Posterior vena cava (tissue), 2 donors: Measurements from ENCODE around the gene STK39. TPM values are rescaled to one million over a fixed set of nuclear protein-coding genes. Genes with fewer than 3 reads are reported as not detected.

Source experiments
- DNase-seq: peaks from one replicate; pipeline ENCODE4 v3.0.0-alpha.2; 2020; ENCODE audit warnings: low spot score
- intact Hi-C, 2 donors: fragments of 100-400 bp; cut with DNase I; formaldehyde crosslinking; loops; one replicate each; pipeline versions ENCODE4 v1.14.1 to v1.14.2; 2022 to 2023
- total RNA-seq, 2 donors: library from RNA; stranded (reverse); fragmentation: NEBNext Ultra II Directional; extraction: Animal tissue kit (Norgen Biotek cat#: 25700); gene quantifications; one replicate each; pipeline ENCODE4 v1.2.1, GENCODE V29; 2021
- donor health status: DM: yes; HTN: yes; CAD: no.
- donor health status: DM: yes; HTN: yes; CAD: no.

STK39 gene
- total RNA-seq, 2 donors from 2014 or later, result 16.3 to 20.2 TPM

GRCh38 chr2:168245074-168245825 lies 2.1 kb downstream of the STK39 start:
- no peak for DNase-seq
- intact Hi-C loops, result no loop called here

- intact Hi-C loops, result no loop called here
- no peak for DNase-seq
Measured at GRCh38 chr2:168244318-168244717, 3.1 kb downstream of the STK39 start.

- intact Hi-C loops, result no loop called here
- no peak for DNase-seq
Measured at GRCh38 chr2:168243061-168243460, 4.3 kb downstream of the STK39 start.

GRCh38 chr2:168241746-168242145 lies 5.6 kb downstream of the STK39 start:
- no peak for DNase-seq
- intact Hi-C loops, result no loop called here

DNA sequence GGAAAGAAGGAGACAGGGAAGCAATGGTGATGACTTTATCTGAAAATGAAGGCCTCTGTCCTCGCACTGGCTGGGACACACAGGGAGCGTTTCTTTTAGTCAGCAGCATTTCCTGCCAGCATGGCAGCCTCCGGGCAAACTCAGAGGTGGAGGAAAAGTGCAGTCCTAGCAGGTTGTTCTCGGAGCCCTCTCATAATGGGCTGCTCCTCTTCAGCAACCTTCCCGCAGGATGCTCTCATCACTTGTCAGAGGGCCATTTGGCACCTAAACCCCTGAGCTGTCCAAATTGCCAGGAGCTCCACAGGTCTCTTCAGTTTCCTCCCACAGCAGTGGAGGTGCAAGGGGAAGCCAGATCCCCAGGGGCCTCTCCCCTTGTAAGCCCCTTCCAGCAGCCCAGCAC lies 6.2 kb downstream of the STK39 start:
- no peak for DNase-seq
- intact Hi-C loops, result no loop called here

DNA sequence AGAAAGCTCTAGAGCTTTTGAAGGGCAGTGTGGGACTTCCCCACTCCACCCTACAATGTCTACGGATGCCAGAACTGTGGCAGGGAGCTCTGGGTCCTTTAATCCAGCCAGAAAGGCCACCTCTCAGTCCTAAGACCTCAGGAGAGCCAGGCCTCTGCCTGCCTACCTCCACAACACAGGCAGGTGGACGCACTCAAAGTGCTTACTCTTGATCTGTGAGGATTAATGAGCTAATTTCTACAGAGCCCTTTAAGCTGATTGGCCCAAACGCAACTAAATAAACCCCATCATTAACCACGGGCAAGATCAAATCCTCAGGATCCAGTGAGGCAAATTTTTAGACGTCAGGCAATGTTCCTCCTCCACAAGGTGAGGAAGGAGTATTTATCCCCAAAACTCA lies 8.1 kb downstream of the STK39 start:
- intact Hi-C loops, result no loop called here
- DNase-seq, result no peak

- DNase-seq, result no peak
- intact Hi-C loops, result no loop called here
Measured at GRCh38 chr2:168237741-168238140, 9.7 kb downstream of the STK39 start.

- intact Hi-C loops, result no loop called here
- DNase-seq, result no peak
Measured at GRCh38 chr2:168234407-168235085, 12.8 kb downstream of the STK39 start.

DNA sequence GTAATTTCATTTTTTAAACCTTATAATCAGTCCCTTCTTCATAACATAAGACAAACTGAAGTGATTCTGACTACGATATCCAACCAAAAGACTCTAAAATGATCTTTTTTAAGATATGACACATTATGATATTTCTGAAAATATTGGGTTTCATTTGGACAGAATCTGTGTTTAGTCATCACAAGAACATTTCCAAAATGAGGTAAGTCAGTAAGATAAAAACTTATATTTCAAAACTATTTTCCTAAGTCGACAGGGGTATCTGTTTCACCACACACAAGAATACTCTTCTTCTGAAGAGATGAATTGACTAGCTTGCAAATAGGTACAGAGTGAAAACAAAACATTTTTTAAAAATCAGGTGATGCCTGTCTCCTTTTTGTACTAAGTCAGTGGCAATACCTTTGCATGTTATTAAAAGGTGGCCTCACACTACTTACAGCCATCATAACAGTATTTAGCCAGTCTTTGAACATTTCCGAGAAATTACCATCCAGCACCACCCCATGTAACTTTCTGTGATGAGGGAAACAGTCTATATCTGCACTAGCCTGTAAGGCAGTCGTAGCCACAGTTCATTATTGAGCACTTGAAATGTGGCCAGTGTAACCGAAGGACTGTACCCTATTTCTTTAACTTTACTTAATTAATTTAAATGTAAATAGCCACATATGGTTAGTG lies 13.5 kb downstream of the STK39 start:
- intact Hi-C loops, result no loop called here

GRCh38 chr2:168233166-168233565 lies 14.2 kb downstream of the STK39 start:
- no peak for DNase-seq
- intact Hi-C loops, result no loop called here

More for the DNA sequence above, 13.5 kb downstream of the STK39 start:
- no peak for DNase-seq

- no peak for DNase-seq
- intact Hi-C loops, result no loop called here
Measured at GRCh38 chr2:168231609-168232241, 15.7 kb downstream of the STK39 start.

DNA sequence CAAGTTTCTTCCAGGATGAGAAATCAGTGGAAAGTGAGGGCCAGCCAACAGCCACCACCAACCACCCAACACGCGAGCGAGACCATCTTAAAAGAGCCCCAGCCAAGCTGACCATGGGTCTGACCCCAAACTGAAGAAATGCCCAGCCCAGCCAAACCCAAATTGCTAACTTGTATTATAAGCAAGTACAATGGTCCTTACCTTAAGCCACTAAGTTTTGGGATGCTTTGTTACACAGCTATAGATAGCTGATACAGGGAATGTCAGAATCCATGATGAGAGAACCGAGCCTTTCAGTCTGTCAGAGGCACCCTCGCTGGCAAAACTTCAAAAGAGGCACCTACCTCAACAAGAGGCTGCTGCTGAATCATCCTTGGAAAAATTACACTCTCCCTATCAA lies 17.0 kb downstream of the STK39 start:
- DNase-seq, result no peak
- intact Hi-C loops, result no loop called here

DNA sequence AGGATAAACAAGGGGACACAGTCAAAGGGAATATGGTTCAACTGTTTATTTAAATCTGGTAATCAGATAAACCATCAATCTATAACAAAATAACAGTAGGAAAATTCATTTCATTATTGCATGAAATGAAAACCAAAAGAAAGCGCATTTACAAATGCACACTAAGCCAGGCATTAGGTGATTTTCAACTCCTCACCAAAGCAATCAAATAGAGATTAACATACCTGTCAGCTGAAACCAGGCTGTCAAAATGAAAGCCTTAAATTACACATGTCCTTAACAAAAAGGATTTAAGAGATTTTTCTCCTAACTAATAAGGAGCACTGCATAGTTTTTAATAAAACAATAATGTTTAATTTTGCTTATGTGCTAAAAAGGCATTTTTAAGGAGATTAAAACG lies 23.0 kb downstream of the STK39 start:
- intact Hi-C loops, result no loop called here
- no peak for DNase-seq

DNA sequence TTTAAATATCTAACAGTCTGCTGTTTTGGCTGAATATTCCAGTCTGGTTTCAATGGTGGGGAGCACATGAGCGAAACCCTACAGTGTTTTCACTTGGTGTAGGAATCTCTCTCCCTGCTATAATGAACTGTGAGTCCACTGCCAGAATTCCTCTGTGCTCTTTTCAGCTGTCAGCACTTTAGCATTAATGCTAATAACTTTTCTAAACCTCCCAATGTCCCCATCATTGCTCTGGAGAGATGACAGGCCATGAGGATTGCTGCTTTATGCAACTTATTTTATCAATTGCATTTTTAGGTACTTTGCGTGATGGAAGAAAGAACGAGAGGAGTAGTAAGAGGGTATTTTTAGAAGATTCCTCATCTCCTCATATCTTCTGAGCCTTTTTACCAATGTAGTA lies 25.3 kb downstream of the STK39 start:
- intact Hi-C loops, result no loop called here
- DNase-seq, result no peak

DNA sequence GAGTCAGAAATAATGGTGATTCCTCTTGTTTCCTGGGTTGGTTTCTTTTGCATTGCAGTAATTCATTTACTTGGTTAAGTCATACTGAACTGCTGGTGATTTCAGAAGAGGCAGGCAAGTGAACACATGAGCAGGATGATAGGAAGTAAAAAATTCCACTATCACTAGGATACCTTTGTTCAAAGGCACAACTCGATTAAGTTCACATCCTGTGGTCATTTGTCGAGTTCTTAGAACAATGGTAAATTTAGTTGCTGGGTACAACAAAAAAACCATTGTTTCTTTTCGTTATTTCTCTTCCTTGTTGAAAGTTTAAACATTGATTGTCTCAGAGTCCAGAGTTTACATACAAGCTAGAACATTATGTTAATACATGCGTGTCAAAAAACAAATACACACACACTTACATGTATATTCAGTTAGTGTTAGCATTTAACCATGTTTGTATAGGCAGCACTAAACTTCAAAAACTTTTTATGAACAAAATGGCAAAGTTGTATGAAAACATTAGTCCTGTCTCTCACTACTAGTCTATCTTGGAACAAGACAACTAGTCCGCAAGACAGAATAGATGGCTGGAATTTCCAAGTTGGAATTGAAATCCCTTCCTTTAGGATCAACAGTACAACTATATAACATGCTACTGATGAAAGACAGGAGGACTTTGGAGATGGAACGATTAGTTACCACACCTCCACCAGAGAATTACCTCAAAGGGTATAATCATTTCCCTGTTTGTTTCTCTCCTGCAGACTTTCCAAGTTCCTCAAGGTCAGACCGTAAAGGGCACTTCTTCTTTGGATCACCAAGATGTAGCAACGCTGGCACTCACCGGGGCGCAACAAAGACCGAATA lies 26.2 kb downstream of the STK39 start:
- DNase-seq, result no peak
- intact Hi-C loops, result no loop called here

DNA sequence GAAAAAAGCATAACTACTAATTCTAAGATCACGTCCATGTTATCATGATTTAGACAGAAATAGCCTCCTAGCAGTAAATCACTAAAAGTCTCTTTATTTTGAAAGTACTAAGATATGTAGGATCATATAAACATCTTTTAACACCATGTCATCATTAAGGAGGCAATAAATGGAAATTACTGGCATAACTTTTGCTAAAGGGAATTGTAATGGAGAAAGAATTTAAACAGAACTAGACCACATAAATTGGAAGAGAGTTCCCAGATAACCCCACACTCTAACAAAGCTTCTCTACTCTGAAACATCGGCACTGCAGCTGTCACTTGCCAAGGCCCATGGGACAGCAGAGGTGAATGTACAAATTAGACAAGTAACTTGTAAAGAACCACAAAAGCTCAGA lies 29.5 kb downstream of the STK39 start:
- DNase-seq, result no peak
- intact Hi-C loops, result no loop called here

GRCh38 chr2:168216351-168217005 lies 30.9 kb downstream of the STK39 start:
- intact Hi-C loops, result no loop called here
- DNase-seq, result no peak

DNA sequence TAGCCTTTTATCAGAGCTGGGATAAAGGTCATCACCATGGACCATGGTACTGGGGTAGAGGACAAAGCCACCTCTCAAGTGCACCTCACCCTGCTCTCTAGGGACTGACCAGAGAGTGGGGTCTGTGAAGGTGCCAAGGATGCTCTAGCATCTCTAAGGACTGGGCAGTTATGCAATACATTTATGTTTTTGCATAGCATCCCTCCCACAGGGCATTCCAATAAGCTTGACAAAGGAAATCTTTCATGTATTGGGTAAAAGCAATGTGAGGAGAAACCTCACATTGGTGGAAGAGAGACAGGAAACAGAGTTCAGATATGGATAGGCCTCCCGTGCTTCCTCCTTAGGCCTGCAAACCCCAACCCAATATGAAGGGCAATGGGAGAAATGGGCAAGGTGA lies 31.6 kb downstream of the STK39 start:
- intact Hi-C loops, result no loop called here
- DNase-seq, result no peak

DNA sequence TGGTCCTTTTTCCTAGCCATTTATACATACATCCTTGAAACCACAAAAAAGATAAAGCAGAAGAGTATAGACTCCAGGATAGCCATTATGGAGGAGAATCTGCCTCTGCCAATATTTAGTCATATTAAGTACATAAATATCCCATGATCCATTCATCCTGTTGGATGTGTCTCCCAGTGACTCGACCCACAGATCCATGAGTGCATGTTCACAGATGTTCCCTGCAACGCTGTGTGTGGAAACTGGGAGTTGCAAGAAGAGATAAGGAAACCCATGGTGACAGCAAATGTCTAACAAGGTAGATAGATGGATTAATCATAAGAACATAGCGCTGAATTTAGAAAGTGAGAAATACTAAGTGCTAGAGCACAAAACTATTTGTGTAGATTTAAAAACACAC lies 34.5 kb downstream of the STK39 start:
- intact Hi-C loops, result no loop called here
- no peak for DNase-seq
